ENCODE results near the gene MTSS2. TPM values are rescaled to one million over a fixed set of nuclear protein-coding genes. Genes with fewer than 3 reads are reported as not detected.
A peak's percentile ranks its signal among the peaks of the same experiment; 100 is the strongest.

Gene MTSS2
- total RNA-seq, 2 donors from 2014 or later = 57.3 to 58.5 TPM

GRCh38 chr16:70653406-70653805, 32.4 kb downstream of the MTSS2 start:
- Histone ChIP-seq H3K4me1 (ENCODE audit: control insufficient read depth in 1 of 2, low read depth in 2 of 2) (peaks cover 3 to 16% of the 10 kb centered on the region in 2 donors), H3K9me3 (no peaks in the 10 kb centered on the region), H3K27me3 (replicated peaks; ENCODE audit: insufficient read depth) (no peaks in the 10 kb centered on the region), H3K27ac (no peak overlapping the region), H3K36me3 (no peaks in the 10 kb centered on the region), H3K4me3 (no peak overlapping the region)
- ATAC-seq (ENCODE audit: insufficient number of reproducible peaks, low FRiP score, low read depth) = no peak
- DNase-seq (ENCODE audit: low spot score) = no peak
- no peak for TF ChIP-seq CTCF (IDR thresholded peaks at IDR 0.05)

- Histone ChIP-seq H3K4me3 (no peak overlapping the region), H3K9me3 (no peaks in the 10 kb centered on the region), H3K27ac (no peak overlapping the region), H3K4me1 (ENCODE audit: control insufficient read depth in 1 of 2, low read depth in 2 of 2) (peaks cover 3 to 25% of the 10 kb centered on the region in 2 donors), H3K27me3 (replicated peaks; ENCODE audit: insufficient read depth) (no peaks in the 10 kb centered on the region), H3K36me3 (no peaks in the 10 kb centered on the region)
- no peak for ATAC-seq (ENCODE audit: insufficient number of reproducible peaks, low FRiP score, low read depth)
- DNase-seq (ENCODE audit: low spot score) = no peak
- no peak for TF ChIP-seq CTCF (IDR thresholded peaks at IDR 0.05)
These were observed 33.5 kb downstream of the MTSS2 start for GRCh38 chr16:70652322-70652721.

GRCh38 chr16:70651524-70651923, 34.3 kb downstream of the MTSS2 start:
- DNase-seq (ENCODE audit: low spot score) (no peak), ATAC-seq (ENCODE audit: insufficient number of reproducible peaks, low FRiP score, low read depth) (no peak)

GRCh38 chr16:70650216-70650615, 35.6 kb downstream of the MTSS2 start:
- no peaks in the 10 kb centered on the region for H3K36me3 ChIP-seq
- DNase-seq (ENCODE audit: low spot score) = no peak
- H3K27ac ChIP-seq = no peak overlapping the region
- TF ChIP-seq CTCF (IDR thresholded peaks at IDR 0.05) = no peak
- no peaks in the 10 kb centered on the region for H3K27me3 ChIP-seq (replicated peaks; ENCODE audit: insufficient read depth)
- H3K9me3 ChIP-seq = no peaks in the 10 kb centered on the region
- H3K4me1 ChIP-seq (ENCODE audit: control insufficient read depth in 1 of 2, low read depth in 2 of 2) = peaks cover 12 to 39% of the 10 kb centered on the region in 2 donors
- no peak overlapping the region for H3K4me3 ChIP-seq
- no peak for ATAC-seq (ENCODE audit: insufficient number of reproducible peaks, low FRiP score, low read depth)

More at GRCh38 chr16:70651524-70651923, 34.3 kb downstream of the MTSS2 start:
- no peak for TF ChIP-seq CTCF (IDR thresholded peaks at IDR 0.05)
- Histone ChIP-seq H3K4me3 (no peak overlapping the region), H3K4me1 (ENCODE audit: control insufficient read depth in 1 of 2, low read depth in 2 of 2) (peaks cover 10 to 33% of the 10 kb centered on the region in 2 donors), H3K9me3 (no peaks in the 10 kb centered on the region), H3K27me3 (replicated peaks; ENCODE audit: insufficient read depth) (no peaks in the 10 kb centered on the region), H3K36me3 (no peaks in the 10 kb centered on the region), H3K27ac (no peak overlapping the region)

GRCh38 chr16:70649300-70649699, 36.6 kb downstream of the MTSS2 start:
- ATAC-seq (ENCODE audit: insufficient number of reproducible peaks, low FRiP score, low read depth) (peak; percentile 30), DNase-seq (ENCODE audit: low spot score) (no peak)
- Histone ChIP-seq H3K27ac (peak overlapping the region in 1 of 2 donors; percentile 56), H3K27me3 (replicated peaks; ENCODE audit: insufficient read depth) (no peaks in the 10 kb centered on the region), H3K9me3 (no peaks in the 10 kb centered on the region), H3K36me3 (no peaks in the 10 kb centered on the region), H3K4me1 (ENCODE audit: control insufficient read depth in 1 of 2, low read depth in 2 of 2) (peaks cover 12 to 38% of the 10 kb centered on the region in 2 donors), H3K4me3 (no peak overlapping the region)
- no peak for TF ChIP-seq CTCF (IDR thresholded peaks at IDR 0.05)
